Nephron progenitor cell (in vitro differentiated cells): Measurements from ENCODE around the gene YJEFN3.

ENCODE experiments used
- DNase-seq: peaks from one replicate; pipeline ENCODE4 v3.0.0; 2021
- H3K27ac Mint-ChIP-seq: 2 replicates; pipeline ENCODE4 v1.8.0; 2021; ENCODE audit warnings: mild to moderate bottlenecking, moderate library complexity, mixed read lengths
- H3K27me3 Mint-ChIP-seq: 2 replicates; pipeline ENCODE4 v1.8.0; 2021; ENCODE audit warnings: mild to moderate bottlenecking, low read depth, mixed read lengths; ENCODE audit not compliant: poor library complexity
- H3K36me3 Mint-ChIP-seq: 2 replicates; pipeline ENCODE4 v1.8.0; 2021; ENCODE audit warnings: low read depth, mixed read lengths
- H3K4me1 Mint-ChIP-seq: 2 replicates; pipeline ENCODE4 v1.8.0; 2021; ENCODE audit warnings: mixed read lengths
- H3K4me3 Mint-ChIP-seq: 2 replicates; pipeline ENCODE4 v1.8.0; 2021; ENCODE audit warnings: mild to moderate bottlenecking, moderate library complexity, mixed read lengths
- H3K9me3 Mint-ChIP-seq: 2 replicates; pipeline ENCODE4 v1.8.0; 2021; ENCODE audit warnings: mild to moderate bottlenecking, moderate library complexity, mixed read lengths
- TF ChIP-seq, protein P1 (sequence below): fragments of 200-600 bp; sonication (generic); IDR thresholded peaks from 2 replicates; pipeline ENCODE4 v1.5.0; 2021; ENCODE audit warnings: antibody characterized with exemption

Gene YJEFN3

DNA sequence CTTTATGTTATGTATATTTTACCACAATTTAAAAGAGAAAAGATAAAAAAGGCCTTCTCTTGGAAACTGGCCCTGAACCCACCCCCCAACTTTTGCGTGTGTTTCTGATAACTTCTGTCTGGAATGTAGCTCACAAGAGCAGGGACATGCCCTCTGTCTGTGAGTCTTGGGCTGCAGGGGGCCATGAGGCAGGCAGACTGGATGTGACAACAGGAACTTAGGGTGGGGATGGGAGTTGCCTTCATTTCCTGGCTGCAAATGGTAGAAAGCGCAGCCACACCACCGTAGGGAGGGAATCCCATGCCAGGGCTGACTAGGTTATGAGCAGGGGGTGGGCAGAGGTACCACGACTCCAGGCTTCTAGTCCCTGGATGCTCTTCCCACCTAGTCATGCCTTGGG is 31.2 kb downstream of the YJEFN3 start:
- Mint-ChIP-seq H3K9me3 (no peaks in the 10 kb centered on the region), H3K27ac (no peak overlapping the region), H3K36me3 (peaks cover 6% of the 10 kb centered on the region), H3K4me3 (no peak overlapping the region), H3K4me1 (peaks cover 12% of the 10 kb centered on the region), H3K27me3 (no peaks in the 10 kb centered on the region)
- TF ChIP-seq, protein P1, sequence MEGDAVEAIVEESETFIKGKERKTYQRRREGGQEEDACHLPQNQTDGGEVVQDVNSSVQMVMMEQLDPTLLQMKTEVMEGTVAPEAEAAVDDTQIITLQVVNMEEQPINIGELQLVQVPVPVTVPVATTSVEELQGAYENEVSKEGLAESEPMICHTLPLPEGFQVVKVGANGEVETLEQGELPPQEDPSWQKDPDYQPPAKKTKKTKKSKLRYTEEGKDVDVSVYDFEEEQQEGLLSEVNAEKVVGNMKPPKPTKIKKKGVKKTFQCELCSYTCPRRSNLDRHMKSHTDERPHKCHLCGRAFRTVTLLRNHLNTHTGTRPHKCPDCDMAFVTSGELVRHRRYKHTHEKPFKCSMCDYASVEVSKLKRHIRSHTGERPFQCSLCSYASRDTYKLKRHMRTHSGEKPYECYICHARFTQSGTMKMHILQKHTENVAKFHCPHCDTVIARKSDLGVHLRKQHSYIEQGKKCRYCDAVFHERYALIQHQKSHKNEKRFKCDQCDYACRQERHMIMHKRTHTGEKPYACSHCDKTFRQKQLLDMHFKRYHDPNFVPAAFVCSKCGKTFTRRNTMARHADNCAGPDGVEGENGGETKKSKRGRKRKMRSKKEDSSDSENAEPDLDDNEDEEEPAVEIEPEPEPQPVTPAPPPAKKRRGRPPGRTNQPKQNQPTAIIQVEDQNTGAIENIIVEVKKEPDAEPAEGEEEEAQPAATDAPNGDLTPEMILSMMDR, result no peak
- no peak for DNase-seq

DNA sequence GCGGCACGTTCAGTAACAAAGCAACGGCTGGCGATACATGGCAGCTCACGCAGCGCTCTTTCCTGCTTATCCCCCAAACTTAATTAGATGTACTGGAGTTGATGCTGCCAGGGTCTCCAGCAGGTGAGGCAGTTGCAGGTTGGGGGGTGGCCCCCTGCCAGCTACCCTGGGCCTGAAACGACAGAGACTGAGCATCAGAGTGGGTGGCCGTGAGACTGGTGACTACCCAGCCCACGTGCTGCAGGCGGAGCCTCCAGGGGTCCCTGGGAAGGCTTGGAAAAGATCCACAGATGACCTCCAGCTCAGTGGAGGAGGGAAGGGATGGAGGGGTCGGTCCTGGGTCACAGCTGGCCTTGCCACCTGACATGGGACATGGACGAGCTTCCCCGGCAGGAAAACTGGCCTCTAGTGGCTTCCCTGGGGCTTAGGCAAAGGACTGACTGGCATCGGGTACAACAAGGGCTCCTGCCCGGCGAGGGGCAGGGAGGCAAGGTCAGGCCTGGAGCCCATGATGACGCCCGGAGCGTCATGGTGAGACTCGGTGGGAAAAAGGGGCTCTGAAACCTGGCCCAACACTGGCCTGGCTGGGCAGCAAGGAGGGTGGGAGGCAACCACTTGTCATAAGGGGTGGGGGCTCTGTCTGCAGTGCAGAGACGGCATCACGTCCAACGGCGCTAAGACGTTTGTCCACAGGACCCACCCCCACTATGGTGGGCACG is 33.4 kb downstream of the YJEFN3 start:
- Mint-ChIP-seq H3K36me3 (peaks cover 8% of the 10 kb centered on the region), H3K4me3 (no peak overlapping the region), H3K4me1 (peaks cover 12% of the 10 kb centered on the region), H3K9me3 (no peaks in the 10 kb centered on the region), H3K27ac (peak overlapping the region; percentile 93), H3K27me3 (no peaks in the 10 kb centered on the region)
- TF ChIP-seq, protein P1, result no peak
- DNase-seq, result no peak

DNA sequence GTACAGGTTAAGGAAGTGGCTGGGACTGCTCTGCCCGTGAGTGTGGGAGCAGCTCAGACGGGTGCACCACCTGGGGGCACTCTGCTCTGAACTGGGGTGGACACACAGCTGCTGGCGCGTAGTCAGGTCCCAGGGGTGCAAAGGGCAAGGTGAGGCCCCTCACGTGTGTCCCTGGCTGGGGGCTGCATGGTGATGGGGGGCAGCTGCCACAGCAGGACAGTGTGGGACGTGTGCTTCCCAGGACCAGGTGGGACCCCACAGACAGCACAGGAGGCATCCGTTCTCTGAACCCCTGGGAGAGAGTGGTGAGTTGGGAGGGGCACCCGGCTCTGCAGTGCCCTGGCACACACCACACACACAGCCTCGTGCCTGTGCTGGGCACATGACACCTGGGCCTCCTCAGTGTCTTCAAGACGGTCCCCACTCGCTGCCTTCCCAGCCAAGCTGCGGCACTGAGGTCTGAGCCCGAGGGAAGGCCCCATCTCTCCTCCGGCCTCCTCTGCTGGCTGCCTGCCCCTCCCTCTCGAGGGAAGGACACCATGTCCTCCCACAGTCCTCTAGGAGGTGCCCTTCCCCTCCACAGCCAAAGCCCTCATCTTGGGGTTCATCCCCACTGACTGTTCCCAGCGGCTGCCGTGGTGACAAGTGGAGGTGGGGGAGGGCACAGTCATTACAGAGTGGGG is 34.1 kb downstream of the YJEFN3 start:
- Mint-ChIP-seq H3K9me3 (no peaks in the 10 kb centered on the region), H3K27me3 (no peaks in the 10 kb centered on the region), H3K27ac (no peak overlapping the region), H3K4me3 (no peak overlapping the region), H3K4me1 (peaks cover 12% of the 10 kb centered on the region), H3K36me3 (peaks cover 12% of the 10 kb centered on the region)
- TF ChIP-seq, protein P1, result no peak
- no peak for DNase-seq

DNA sequence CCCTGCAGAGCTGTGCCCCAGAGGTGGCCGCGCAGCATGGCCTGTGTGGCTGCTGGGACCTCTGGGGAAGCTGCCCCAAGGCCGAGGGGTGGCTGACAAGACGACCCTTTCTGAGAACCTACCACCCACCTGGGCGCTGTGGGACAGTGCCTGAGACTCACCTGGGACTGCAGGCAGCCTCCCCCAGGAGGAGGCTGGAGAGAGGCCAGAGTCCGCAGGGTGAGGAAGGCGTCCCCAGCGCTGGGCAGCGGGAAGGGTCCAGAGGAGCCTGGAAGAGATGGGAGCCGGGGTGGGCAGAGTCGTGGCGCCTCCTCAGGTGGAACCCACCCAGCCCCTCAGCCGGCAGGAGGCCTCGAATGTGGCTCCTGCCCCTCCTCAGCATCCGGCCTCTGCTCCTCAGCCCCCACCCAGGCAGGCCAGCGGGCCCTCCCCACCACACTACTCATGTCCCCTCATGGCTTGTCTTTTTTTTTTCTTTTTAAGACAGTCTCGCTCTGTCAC is 34.7 kb downstream of the YJEFN3 start:
- TF ChIP-seq, protein P1, result no peak
- Mint-ChIP-seq H3K27me3 (no peaks in the 10 kb centered on the region), H3K27ac (no peak overlapping the region), H3K36me3 (peaks cover 13% of the 10 kb centered on the region), H3K4me3 (no peak overlapping the region), H3K4me1 (peaks cover 12% of the 10 kb centered on the region), H3K9me3 (no peaks in the 10 kb centered on the region)
- DNase-seq, result no peak

DNA sequence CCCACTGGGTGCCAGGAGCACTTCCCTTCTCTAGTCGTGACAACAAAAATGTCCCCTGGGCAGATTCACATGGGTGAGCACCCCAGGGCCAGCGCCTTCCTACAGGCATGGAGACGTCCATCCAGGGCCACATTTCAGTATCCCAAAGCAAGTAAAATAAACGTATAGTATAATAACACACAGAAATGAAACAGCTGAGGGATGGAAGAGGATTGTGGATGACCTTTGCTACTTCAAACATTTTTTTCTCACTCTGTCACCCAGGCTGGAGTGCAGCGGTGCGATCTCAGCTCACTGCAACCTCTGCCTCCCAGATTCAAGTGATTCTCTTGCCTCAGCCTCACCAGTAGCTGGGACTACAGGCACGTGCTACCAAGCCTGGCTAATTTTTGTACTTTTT is 37.6 kb downstream of the YJEFN3 start:
- H3K4me1 Mint-ChIP-seq, result peaks cover 12% of the 10 kb centered on the region

More for the DNA sequence above, 37.6 kb downstream of the YJEFN3 start:
- Mint-ChIP-seq H3K27ac (peak overlapping the region; percentile 68), H3K27me3 (no peaks in the 10 kb centered on the region), H3K4me3 (no peak overlapping the region), H3K36me3 (peaks cover 35% of the 10 kb centered on the region), H3K9me3 (no peaks in the 10 kb centered on the region)
- TF ChIP-seq, protein P1, result no peak
- no peak for DNase-seq
